Measurements from ENCODE around the gene SLX1B.
"Not testable (repeated sequence)": the region's sequence is repeated elsewhere in the genome, so short reads cannot be mapped to it uniquely, and the experiment has no call there.

Gene SLX1B

DNA sequence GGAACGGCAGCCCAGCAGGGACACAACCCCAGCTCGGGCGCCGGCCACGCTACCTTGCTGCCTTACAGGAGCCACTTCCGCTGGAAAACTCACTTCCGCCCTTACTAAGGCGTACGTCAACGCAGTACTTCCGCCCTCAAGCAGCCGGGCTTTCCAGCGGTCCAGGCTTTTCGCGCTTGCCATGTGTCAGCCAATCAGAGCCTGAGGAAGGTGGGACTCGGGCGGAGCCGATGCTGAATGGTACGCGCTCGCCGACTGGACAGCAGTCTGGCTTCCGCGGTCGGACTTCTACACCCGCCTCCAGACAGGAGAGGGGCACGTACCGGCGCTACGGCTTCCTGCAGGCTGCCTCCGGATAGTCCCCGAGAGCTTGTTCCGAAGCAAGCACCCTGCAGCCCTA lies at the start of gene SLX1B, which contains the start of gene BOLA2:
TSS of gene SLX1B (plus strand) at position 265 of the 400 bp plus-strand sequence.
TSS of gene BOLA2 (minus strand) at position 83 of the 400 bp plus-strand sequence. CDS start 98 bp downstream, outside the sequence.
- DNase-seq (ENCODE audit: low spot score) = not testable (repeated sequence)

DNA sequence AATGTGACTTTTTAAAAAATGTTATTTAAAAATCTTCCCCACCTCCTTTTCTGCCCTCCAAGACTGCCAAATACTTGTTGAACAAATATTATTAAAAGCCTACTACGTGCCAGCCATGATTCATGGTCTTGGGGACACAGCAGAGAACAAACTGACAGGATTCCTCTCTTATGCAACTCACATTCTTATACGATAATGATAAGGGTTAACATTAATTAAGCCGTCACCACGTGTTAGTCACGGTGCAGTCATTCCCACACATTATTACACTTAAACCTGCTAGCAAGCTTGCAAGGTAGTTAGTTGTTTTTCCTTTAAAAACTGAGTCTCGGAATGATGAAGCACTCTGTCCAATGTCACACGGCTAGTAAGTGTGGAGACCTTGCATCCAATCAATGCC lies 49.1 kb upstream of the SLX1B start:
- DNase-seq (ENCODE audit: low spot score) = not testable (repeated sequence)

DNA sequence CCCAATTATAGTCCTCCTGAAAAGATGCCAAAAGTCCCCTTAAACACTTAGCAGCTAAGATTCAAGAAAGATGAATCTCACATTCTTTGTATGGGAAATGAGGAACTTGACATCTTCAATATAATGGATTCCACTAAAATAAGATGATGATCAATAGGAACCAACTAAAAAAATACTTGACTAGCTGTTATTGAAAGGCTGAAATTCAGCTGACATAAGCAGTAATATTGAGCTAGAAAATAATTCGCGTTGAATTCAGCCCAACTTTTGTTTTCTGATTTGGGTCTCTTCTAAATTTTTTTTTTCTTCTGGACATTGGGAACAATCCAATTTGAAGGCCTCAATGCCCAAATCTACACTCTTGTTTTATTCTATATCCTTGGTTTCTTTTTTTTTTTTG lies 30.7 kb upstream of the SLX1B start:
- not testable (repeated sequence) for DNase-seq (ENCODE audit: low spot score)

DNA sequence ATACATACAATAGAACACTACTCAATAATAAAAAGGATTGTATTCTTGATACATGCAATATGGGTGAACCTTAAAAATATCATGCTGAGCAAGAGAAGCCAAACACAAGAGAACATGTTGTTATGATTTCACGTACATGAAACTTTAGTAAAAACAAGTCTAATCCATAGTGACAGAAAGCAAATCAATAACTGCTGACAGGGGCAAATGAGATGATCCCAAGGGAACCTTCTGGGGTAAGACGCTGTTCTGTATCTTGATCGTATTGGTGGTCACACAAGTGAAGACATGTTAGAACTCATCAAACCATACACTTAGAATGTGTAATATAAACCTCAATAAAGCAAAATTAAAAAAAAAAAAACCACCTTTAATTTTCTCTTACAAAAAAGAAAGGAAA lies 28.9 kb upstream of the SLX1B start:
- DNase-seq (ENCODE audit: low spot score) = not testable (repeated sequence)

DNA sequence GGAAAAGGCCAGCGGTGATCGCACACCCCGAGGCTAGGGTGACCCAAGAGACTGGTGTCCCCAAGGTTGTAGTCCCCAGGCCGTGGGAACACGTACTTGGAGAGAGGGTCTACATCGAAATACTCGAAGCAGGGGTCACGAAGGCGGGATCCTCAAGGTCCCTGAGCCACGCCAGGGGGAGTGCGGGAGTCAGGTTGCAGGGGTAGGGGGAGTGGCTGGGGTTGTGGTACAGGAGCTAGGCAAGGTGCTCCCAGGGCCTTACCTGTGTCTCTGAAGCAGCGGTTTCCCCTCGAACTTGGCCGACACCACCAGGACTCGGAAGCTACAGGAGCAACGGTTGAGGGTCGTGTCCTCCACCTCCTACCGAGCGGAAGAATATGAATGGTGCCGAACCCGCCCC lies 579 bp upstream of the SLX1B start:
- not testable (repeated sequence) for DNase-seq (ENCODE audit: low spot score)

DNA sequence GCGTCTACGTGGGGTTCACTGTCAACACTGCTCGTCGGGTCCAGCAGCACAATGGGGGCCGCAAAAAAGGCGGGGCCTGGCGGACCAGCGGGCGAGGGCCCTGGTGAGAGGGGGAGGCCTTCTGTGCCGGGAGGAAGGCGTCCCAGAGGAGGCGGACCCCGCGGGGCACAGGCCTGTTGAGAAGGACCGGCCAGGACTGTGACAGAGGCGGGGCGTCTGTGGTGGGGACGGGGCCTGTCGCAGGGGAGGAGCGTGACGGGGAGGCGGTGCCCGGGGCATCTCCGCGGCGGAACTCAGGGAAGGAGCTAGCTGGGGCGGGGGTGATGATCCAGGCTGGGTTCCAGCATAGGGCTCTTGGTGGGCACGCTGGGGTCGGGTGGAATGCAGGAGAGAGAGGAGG lies 495 bp downstream of the SLX1B start:
- DNase-seq (ENCODE audit: low spot score) = not testable (repeated sequence)

DNA sequence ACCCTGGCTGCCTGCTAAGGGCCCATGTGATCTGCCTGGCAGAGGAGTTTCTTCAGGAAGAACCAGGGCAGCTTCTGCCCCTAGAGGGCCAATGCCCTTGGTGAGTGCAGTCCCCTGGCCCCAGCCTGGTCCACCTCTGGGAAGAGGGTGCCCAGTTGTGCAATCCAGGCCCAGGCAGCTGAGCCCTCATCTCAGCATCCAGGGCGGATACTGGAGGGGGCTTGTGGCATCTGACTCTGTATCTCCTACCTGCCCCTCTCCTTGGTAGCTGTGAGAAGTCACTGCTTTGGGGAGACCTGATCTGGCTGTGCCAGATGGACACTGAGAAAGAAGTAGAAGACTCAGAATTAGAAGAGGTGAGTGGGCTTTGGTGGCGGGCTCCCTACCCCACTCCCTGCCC lies 3.3 kb downstream of the SLX1B start:
- DNase-seq (ENCODE audit: low spot score) = not testable (repeated sequence)

DNA sequence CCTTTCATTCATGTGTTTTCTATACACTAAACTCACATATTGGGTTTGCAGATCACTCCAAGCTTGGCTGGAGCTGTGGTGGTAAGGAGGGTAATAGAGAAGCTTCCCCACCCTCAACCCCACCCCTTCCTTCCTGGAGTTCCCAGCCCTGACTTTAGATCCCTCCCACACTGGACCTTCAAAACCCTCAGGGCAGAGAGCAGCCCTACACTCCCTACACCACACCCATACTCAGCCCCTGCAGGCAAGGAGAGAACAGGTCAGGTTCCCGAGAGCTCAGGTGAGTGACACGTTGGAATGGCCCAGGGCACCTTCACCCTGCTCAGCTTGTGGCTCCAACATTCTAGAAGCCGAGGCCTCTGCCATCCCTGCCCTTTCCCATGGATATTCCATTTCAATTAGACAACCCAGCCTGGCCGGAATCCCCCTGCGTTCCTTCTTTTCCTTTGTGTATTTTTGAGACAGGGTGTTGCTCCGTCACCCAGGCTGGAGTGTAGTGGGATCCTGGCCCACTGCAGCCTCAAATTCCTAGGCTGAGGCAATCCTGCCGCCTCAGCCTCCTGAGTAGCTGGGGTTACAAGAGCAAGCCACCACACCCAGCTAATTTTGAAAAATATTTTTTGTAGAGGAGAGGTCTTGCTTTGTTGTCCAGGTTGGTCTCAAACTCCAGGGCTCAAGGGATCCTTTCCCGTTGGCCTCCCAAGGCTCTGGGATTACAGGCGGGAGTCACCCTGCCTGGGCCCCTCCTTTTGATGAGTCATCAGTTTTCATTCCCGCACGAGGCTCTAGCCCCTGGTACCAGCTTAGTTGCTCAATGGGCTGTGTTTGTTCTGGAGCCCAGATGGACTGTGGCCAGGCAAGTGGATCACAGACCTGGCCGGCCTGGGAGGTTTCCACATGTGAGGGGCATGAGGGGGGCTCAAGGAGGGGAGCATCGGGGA lies 5.6 kb downstream of the SLX1B start, which contains the start of gene SULT1A4:
TSS of gene SULT1A4 (plus strand) at position 208 of the 941 bp plus-strand sequence. CDS start 1,473 bp downstream, outside the sequence.
- not testable (repeated sequence) for DNase-seq (ENCODE audit: low spot score)

DNA sequence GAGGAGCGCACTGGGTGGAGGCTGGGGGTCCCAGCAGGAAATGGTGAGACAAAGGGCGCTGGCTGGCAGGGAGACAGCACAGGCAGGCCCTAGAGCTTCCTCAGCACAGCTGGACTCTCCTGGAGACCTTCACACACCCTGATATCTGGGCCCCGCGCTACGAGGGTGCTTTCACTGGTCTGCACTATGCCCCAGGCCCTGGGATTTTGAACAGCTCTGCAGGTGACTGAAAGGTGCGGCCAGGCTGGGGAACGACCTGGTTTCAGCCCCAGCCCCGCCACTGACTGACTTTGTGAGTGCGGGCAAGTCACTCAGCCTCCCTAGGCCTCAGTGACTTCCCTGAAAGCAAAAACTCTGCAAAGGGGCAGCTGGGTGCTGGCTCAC lies 6.3 kb downstream of the SLX1B start:
- DNase-seq (ENCODE audit: low spot score) = not testable (repeated sequence)

DNA sequence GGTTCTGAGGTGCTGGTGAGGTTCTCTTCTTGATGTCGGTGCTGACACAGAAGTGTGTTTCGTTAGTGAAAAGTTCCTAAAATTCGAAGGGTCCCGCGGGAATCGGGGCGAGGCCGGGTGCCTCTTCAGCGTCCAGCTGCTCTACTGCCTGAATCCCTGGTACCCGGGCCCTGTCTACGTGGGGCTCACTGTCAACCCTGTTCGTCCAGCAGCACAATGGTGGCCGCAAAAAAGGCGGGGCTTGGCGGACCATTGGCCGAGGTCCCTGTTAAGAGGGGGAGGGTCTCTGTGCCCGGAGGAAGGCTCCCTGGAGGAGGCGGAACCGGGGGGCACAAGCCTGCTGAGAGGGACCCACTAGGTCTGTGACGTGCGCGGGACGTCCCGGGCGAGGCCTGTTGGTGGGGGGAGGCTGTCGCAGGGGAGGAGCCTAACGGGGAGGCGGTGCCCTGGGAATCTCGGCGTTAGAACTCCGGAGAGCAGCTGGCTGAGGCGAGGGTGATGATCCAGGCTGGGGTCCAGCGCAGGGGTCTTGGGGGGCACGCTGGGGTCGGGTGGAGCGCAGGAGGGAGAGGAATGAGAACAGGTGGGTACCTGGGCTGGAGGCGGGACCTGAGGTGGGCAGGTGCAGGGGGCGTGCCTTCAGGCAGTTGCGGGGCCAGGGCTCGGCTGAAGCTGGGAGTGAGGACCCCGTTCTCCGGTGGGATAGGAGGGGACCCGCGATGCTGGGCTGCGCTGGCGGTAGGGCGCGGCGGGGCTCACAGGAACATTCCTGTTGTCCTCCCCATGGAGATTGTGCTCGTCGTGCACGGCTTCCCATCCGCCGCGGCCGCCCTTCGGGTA lies 11.9 kb downstream of the SLX1B start:
- DNase-seq (ENCODE audit: low spot score) = not testable (repeated sequence)

DNA sequence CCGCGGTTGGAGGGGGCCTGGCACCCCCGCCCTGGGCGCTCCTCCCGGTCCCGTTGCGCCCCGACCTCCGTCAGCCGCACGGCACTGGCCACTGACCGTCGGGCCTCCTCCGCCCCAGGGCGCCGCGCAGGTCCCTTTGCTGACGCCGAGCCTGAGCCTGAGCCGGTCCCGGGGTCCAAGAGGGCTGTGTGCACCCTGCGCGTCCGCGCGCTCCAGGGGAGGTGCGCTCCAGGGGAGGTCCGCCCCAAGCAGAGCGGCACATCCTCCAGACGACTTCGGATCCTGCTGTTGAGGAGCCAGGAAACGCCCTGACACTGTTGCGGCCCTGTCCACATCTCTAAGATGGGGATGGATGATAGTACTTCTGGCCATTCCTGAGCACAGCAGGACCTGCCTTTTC lies 12.6 kb downstream of the SLX1B start:
- DNase-seq (ENCODE audit: low spot score) = not testable (repeated sequence)

DNA sequence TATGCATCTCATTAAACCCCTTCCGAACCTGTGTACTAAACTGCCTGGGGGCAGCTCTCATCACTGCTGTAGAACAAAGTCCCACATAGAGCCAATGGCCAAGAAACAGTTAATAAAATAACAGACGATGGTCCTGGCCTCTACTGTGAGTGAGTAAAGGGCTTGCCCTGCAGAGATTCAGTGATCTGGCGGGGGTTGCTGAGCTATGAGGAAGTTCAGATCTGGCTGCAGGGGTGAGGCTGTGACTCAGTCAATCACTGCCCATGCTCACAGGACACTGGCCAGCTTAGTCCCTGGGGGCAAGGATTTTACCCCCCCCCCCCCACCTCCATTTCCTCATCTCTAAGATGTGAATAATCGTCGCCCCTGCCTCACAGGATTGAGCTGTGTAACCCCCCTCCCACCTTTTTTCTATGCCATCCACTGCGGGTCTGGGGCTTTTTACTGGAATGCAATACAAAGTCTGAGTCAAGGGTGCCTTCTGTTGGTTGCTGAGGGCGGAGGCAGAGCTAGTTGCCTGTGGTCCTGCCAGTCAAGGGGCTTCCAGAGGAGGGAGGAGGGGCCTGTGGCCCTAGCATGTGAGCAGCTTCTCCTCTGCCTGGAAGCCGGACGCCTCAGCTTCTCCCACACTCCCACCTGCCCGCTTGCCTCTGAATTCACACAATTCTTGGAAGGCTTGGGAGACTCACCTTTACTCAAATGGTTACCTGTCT lies 13.5 kb downstream of the SLX1B start:
- DNase-seq (ENCODE audit: low spot score) = not testable (repeated sequence)

DNA sequence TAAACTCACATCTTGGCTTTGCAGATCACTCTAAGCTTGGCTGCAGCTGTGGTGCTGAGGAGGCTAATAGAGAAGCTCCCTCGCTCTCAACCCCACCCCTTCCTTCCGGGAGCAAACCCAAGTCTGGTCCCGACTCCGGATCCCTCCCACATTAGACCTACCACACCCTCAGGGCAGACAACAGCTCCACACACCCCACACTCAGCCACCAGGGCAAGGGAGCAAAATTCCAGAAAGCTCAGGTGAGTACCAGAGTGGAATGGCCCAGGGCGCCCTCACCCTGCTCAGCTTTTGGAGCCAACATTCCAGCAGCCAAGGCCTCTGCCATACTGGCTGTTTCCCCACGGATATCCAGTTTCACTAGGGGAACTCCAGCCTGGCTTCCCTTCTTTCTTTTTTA lies 15.3 kb downstream of the SLX1B start:
- not testable (repeated sequence) for DNase-seq (ENCODE audit: low spot score)

DNA sequence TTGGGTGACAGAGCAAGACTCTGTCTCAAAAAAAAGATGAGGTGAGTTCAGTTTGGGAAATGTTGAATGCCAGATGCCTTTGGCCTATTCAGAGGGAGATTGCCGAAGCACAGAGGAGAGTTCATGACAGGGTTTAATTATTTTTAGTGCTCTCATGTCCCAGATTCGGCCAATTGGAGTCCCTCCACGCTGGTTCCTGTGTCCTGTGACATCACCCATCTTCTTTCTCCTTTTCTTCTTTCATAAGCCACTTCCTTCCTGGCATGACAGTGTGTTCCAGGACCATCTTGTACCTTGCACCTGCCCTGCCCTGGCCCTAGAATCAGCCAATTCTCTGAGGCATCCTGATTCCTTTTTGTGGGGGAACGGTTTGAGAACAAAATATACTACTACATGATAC lies 17.7 kb downstream of the SLX1B start:
- not testable (repeated sequence) for DNase-seq (ENCODE audit: low spot score)

DNA sequence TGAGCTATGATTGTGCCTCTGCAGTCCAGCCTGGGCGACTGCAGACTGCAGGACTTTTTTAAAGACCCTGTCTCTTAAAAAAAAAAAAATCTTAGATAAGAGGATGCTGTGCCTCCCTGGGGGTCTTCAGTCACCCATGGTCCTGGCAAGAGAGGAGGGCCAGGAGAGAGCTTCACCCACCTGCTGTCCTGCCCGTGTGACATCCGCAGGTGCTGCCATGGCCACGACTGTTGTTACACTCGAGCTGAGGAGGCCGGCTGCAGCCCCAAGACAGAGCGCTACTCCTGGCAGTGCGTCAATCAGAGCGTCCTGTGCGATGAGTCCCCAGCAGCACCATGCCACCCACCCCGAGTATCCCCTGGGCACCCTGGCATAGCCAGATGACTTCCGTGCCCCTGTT lies 27.9 kb downstream of the SLX1B start:
- not testable (repeated sequence) for DNase-seq (ENCODE audit: low spot score)

DNA sequence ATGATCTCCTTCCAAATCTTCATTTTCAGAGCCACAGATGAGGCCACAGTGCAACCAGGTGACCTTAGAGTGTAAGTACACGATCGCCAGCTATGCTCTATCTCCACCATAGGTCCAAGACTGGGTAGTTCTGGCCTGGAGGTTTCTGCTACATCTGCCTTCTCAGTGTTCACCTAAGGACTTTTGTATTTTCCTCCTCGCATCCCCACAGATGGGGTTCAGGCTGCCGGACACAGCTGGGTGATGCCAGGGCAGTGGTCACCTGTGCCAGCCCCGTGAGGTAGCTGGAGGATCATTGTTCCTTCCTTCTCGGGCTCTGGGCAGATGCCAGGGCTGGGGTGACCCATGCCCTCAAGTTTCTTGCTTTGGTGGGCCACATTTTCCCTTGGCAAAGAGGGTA lies 52.0 kb downstream of the SLX1B start, which contains the start of gene NPIPB12:
TSS of gene NPIPB12 (minus strand) at position 101 of the 400 bp plus-strand sequence.
- DNase-seq (ENCODE audit: low spot score) = not testable (repeated sequence)
